ENCODE results near the gene DAO.

- TF ChIP-seq CTCF (conservative IDR thresholded peaks at IDR 0.05; ENCODE audit: low read length) (no peak), EZH2phosphoT487 (IDR thresholded peaks at IDR 0.05; ENCODE audit: borderline replicate concordance) (no peak)
Measured at GRCh38 chr12:108831309-108831991, 48.4 kb upstream of the DAO start.

Measured in Loucy (cell line).